GM21528 (cell line): ENCODE results near the gene GNPNAT1.
A peak's percentile ranks its signal among the peaks of the same experiment; 100 is the strongest.
"Not testable (repeated sequence)": the region's sequence is repeated elsewhere in the genome, so short reads cannot be mapped to it uniquely, and the experiment has no call there.

ENCODE experiments used
- ATAC-seq: cut with Tn5 transposase; IDR thresholded peaks from one replicate; pipeline ENCODE4 v1.9.1; 2021; ENCODE audit warnings: mild to moderate bottlenecking, moderate library complexity; ENCODE audit not compliant: unreplicated experiment, low FRiP score

GNPNAT1 gene

GRCh38 chr14:52729925-52730708 lies 61.3 kb downstream of the GNPNAT1 start, which contains the start of gene STYX:
Gene STYX (plus strand): TSS chr14:52730166. CDS start chr14:52730475, 309 bp downstream.
- peak; percentile 93 for ATAC-seq

- ATAC-seq: no peak
These were observed 61.9 kb downstream of the GNPNAT1 start for GRCh38 chr14:52729585-52729924.

GRCh38 chr14:52729035-52729434 lies 62.4 kb downstream of the GNPNAT1 start:
- not testable (repeated sequence) for ATAC-seq

- ATAC-seq: not testable (repeated sequence)
These were observed 63.9 kb downstream of the GNPNAT1 start for GRCh38 chr14:52727509-52727908.
